22Rv1 (cell line): ENCODE measurements around the gene ST7L.

Source experiments
- CTCF ChIP-seq: fragments of 450-650 bp; IDR thresholded peaks from 2 replicates; pipeline ENCODE4 v1.5.1; 2017; ENCODE audit warnings: mild to moderate bottlenecking
- ZFX ChIP-seq: fragments of 450-650 bp; IDR thresholded peaks from 2 replicates; pipeline ENCODE4 v1.6.1; 2017; ENCODE audit warnings: antibody characterized with exemption, borderline replicate concordance

- TF ChIP-seq CTCF (no peak), ZFX (no peak)
These were observed 101.3 kb downstream of the ST7L start for GRCh38 chr1:112517646-112518045.
